ENCODE data around the gene GINS2. TPM values are rescaled to one million over a fixed set of nuclear protein-coding genes. Genes with fewer than 3 reads are reported as not detected.

GINS2 gene
- total and polyA plus RNA-seq, 2 experiments from 2014 or later, result 40.5 to 44.4 TPM

GRCh38 chr16:85631802-85632393, 56.9 kb downstream of the GINS2 start:
- H3K27ac ChIP-seq (ENCODE audit: low read depth), result no peak overlapping the region
- H3K27ac Mint-ChIP-seq, result no peak overlapping the region
- TF ChIP-seq, protein P1, sequence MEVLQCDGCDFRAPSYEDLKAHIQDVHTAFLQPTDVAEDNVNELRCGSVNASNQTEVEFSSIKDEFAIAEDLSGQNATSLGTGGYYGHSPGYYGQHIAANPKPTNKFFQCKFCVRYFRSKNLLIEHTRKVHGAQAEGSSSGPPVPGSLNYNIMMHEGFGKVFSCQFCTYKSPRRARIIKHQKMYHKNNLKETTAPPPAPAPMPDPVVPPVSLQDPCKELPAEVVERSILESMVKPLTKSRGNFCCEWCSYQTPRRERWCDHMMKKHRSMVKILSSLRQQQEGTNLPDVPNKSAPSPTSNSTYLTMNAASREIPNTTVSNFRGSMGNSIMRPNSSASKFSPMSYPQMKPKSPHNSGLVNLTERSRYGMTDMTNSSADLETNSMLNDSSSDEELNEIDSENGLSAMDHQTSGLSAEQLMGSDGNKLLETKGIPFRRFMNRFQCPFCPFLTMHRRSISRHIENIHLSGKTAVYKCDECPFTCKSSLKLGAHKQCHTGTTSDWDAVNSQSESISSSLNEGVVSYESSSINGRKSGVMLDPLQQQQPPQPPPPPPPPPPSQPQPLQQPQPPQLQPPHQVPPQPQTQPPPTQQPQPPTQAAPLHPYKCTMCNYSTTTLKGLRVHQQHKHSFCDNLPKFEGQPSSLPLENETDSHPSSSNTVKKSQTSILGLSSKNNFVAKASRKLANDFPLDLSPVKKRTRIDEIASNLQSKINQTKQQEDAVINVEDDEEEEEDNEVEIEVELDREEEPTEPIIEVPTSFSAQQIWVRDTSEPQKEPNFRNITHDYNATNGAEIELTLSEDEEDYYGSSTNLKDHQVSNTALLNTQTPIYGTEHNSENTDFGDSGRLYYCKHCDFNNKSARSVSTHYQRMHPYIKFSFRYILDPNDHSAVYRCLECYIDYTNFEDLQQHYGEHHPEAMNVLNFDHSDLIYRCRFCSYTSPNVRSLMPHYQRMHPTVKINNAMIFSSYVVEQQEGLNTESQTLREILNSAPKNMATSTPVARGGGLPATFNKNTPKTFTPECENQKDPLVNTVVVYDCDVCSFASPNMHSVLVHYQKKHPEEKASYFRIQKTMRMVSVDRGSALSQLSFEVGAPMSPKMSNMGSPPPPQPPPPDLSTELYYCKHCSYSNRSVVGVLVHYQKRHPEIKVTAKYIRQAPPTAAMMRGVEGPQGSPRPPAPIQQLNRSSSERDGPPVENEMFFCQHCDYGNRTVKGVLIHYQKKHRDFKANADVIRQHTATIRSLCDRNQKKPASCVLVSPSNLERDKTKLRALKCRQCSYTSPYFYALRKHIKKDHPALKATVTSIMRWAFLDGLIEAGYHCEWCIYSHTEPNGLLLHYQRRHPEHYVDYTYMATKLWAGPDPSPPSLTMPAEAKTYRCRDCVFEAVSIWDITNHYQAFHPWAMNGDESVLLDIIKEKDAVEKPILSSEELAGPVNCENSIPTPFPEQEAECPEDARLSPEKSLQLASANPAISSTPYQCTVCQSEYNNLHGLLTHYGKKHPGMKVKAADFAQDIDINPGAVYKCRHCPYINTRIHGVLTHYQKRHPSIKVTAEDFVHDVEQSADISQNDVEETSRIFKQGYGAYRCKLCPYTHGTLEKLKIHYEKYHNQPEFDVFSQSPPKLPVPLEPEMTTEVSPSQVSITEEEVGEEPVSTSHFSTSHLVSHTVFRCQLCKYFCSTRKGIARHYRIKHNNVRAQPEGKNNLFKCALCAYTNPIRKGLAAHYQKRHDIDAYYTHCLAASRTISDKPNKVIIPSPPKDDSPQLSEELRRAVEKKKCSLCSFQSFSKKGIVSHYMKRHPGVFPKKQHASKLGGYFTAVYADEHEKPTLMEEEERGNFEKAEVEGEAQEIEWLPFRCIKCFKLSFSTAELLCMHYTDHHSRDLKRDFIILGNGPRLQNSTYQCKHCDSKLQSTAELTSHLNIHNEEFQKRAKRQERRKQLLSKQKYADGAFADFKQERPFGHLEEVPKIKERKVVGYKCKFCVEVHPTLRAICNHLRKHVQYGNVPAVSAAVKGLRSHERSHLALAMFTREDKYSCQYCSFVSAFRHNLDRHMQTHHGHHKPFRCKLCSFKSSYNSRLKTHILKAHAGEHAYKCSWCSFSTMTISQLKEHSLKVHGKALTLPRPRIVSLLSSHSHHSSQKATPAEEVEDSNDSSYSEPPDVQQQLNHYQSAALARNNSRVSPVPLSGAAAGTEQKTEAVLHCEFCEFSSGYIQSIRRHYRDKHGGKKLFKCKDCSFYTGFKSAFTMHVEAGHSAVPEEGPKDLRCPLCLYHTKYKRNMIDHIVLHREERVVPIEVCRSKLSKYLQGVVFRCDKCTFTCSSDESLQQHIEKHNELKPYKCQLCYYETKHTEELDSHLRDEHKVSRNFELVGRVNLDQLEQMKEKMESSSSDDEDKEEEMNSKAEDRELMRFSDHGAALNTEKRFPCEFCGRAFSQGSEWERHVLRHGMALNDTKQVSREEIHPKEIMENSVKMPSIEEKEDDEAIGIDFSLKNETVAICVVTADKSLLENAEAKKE (CRISPR knock-in tag; IDR thresholded peaks at IDR 0.05), result no peak
- peak; percentile 30 to 61; a peak in 3 of 4 replicates for TF ChIP-seq CTCF (conservative IDR thresholded peaks at IDR 0.05; ENCODE audit: low read depth in 2 of 2)
- no peak overlapping the region for H3K4me3 ChIP-seq
- H4K20me1 ChIP-seq (replicated peaks; ENCODE audit: insufficient read depth), result peaks cover 68% of the 10 kb centered on the region
- no peaks in the 10 kb centered on the region for H3K4me1 ChIP-seq (ENCODE audit: insufficient read depth)
- 0 out of 2 replicates have a peak, but pooled peaks cover 5% of the 10 kb centered on the region for H3F3A ChIP-seq (replicated peaks; ENCODE audit: low read depth)
- H3K4me2 ChIP-seq, result no peak overlapping the region
- peaks cover 15% of the 10 kb centered on the region for H3K9me3 Mint-ChIP-seq
- no peak overlapping the region for H3K4me3 Mint-ChIP-seq
- H2AFZ ChIP-seq, result no peak overlapping the region
- peaks cover 20% of the 10 kb centered on the region; the same call in 2 of the 3 replicates for H3K4me1 Mint-ChIP-seq
- H3K27me3 ChIP-seq (ENCODE audit: insufficient read depth), result no peaks in the 10 kb centered on the region
- H3K36me3 Mint-ChIP-seq (ENCODE audit: low read depth), result peaks cover 31% of the 10 kb centered on the region
- H3K79me2 ChIP-seq (replicated peaks; ENCODE audit: insufficient read depth), result peaks cover 100% of the 10 kb centered on the region
- no peaks in the 10 kb centered on the region for H3K9me2 ChIP-seq (ENCODE audit: insufficient read depth)
- DNase-seq (ENCODE audit: low spot score) (no peak), ATAC-seq (peak; percentile 26)
- no peaks in the 10 kb centered on the region for H3K36me3 ChIP-seq (ENCODE audit: insufficient read depth)
- H3K27me3 Mint-ChIP-seq (ENCODE audit: insufficient read depth, low read depth, poor library complexity), result peaks cover 18% of the 10 kb centered on the region

GRCh38 chr16:85631230-85631629, 57.5 kb downstream of the GINS2 start:
- peaks cover 23% of the 10 kb centered on the region for H3K27me3 Mint-ChIP-seq (ENCODE audit: insufficient read depth, low read depth, poor library complexity)
- peaks cover 6% of the 10 kb centered on the region; the same call in 1 of the 2 replicates for H3K4me1 ChIP-seq (ENCODE audit: insufficient read depth)
- no peak overlapping the region for H3K4me2 ChIP-seq
- no peak overlapping the region for H3K27ac Mint-ChIP-seq
- no peak for ATAC-seq
- peaks cover 25% of the 10 kb centered on the region for H3K4me1 Mint-ChIP-seq
- no peaks in the 10 kb centered on the region for H3K36me3 ChIP-seq (ENCODE audit: insufficient read depth)
- H3K4me3 ChIP-seq, result no peak overlapping the region
- no peaks in the 10 kb centered on the region for H3K27me3 ChIP-seq (ENCODE audit: insufficient read depth)
- H3K36me3 Mint-ChIP-seq (ENCODE audit: low read depth), result peaks cover 31% of the 10 kb centered on the region
- no peak overlapping the region for H2AFZ ChIP-seq
- H3K9me2 ChIP-seq (ENCODE audit: insufficient read depth), result no peaks in the 10 kb centered on the region
- peaks cover 15% of the 10 kb centered on the region for H3K9me3 Mint-ChIP-seq
- no peak overlapping the region for H3K4me3 Mint-ChIP-seq
- H4K20me1 ChIP-seq (replicated peaks; ENCODE audit: insufficient read depth), result peaks cover 71% of the 10 kb centered on the region
- peaks cover 100% of the 10 kb centered on the region for H3K79me2 ChIP-seq (replicated peaks; ENCODE audit: insufficient read depth)
- no peak overlapping the region for H3K27ac ChIP-seq (ENCODE audit: low read depth)
- H3F3A ChIP-seq (replicated peaks; ENCODE audit: low read depth), result peaks cover 9% of the 10 kb centered on the region; the same call in 1 of the 2 replicates
- no peak for DNase-seq (ENCODE audit: low spot score)
- no peak for TF ChIP-seq JUNB (IDR thresholded peaks at IDR 0.05; ENCODE audit: unreplicated experiment)
- no peak for TF ChIP-seq CREB1 (CRISPR knock-in tag; IDR thresholded peaks at IDR 0.05; ENCODE audit: low read depth)
- TF ChIP-seq STAT1 (IDR thresholded peaks at IDR 0.05; ENCODE audit: unreplicated experiment), result no peak
- TF ChIP-seq ZNF331 (CRISPR knock-in tag; IDR thresholded peaks at IDR 0.05; ENCODE audit: low read depth), result no peak
- no peak for TF ChIP-seq CTCF (conservative IDR thresholded peaks at IDR 0.05; ENCODE audit: low read depth in 2 of 2)
- no peak for TF ChIP-seq EZH2phosphoT487 (IDR thresholded peaks at IDR 0.05; ENCODE audit: unreplicated experiment)
- no peak for TF ChIP-seq EZH2 (IDR thresholded peaks at IDR 0.05; ENCODE audit: low read depth, unreplicated experiment)
